Measurements from ENCODE around the gene NFKBIB.

The NFKBIB gene

GRCh38 chr19:38958301-38958700, 58.5 kb downstream of the NFKBIB start:
- peaks cover 0 to 4% of the 10 kb centered on the region in 2 donors for H3K4me1 ChIP-seq (ENCODE audit: control insufficient read depth in 1 of 2, insufficient read depth in 2 of 2, low read length in 2 of 2)
- H3K27ac ChIP-seq (ENCODE audit: low read depth, low read length), result no peak overlapping the region
- H3K27me3 ChIP-seq (ENCODE audit: control insufficient read depth in 1 of 2, insufficient read depth in 2 of 2, low read length in 2 of 2), result no peaks in the 10 kb centered on the region
- no peaks in the 10 kb centered on the region for H3K36me3 ChIP-seq (ENCODE audit: control insufficient read depth in 1 of 2, insufficient read depth in 2 of 2, low read length in 2 of 2)
- no peak overlapping the region for H3K4me3 ChIP-seq (ENCODE audit: low read depth in 1 of 2, low read length in 2 of 2)
- H3K9me3 ChIP-seq (ENCODE audit: control insufficient read depth in 1 of 2, low read length in 2 of 2), result no peaks in the 10 kb centered on the region
- no peak overlapping the region for H3K9ac ChIP-seq (ENCODE audit: low read depth in 1 of 2, low read length in 2 of 2)

Data from duodenal mucosa (tissue), 2 donors.